K562 (cell line): ENCODE measurements around the gene MYO18B. TPM values are rescaled to one million over a fixed set of nuclear protein-coding genes. Genes with fewer than 3 reads are reported as not detected.

ENCODE experiments used
- CUX1 ChIP-seq: fragments of 200-800 bp; sonication (Bioruptor generic); IDR thresholded peaks from 2 replicates; pipeline ENCODE4 v1.6.1; 2016; ENCODE audit warnings: missing genetic modification characterization, missing compliant biosample characterization
- DIDO1 ChIP-seq: fragments of 450-650 bp; IDR thresholded peaks from 2 replicates; pipeline ENCODE4 v1.6.1; 2016; ENCODE audit warnings: low read depth, missing biosample characterization, missing genetic modification characterization
- DNMT1 ChIP-seq: fragments of 450-650 bp; IDR thresholded peaks from 2 replicates; pipeline ENCODE4 v1.6.1; 2016; ENCODE audit warnings: antibody characterized with exemption, mild to moderate bottlenecking
- GTF2A2 ChIP-seq: IDR thresholded peaks from 2 replicates; pipeline ENCODE4 v1.6.1; 2016; ENCODE audit warnings: mild to moderate bottlenecking, missing genetic modification characterization, missing compliant biosample characterization
- KAT7 ChIP-seq: sonication (generic); formaldehyde crosslinking; IDR thresholded peaks from 2 replicates; pipeline ENCODE4 v1.8.0; 2022; ENCODE audit warnings: missing genetic modification reagents, mild to moderate bottlenecking, borderline replicate concordance
- MIER1 ChIP-seq: fragments of 450-650 bp; IDR thresholded peaks from 2 replicates; pipeline ENCODE4 v1.6.1; 2016; ENCODE audit warnings: antibody characterized with exemption, mild to moderate bottlenecking, low read depth
- MYC ChIP-seq, 2 experiments: fragments of 250-450 bp in 1 of 2; sonication (Bioruptor Pico) in 1 of 2; IDR thresholded peaks; 2 replicates each; pipeline versions ENCODE4 v1.5.1 to v1.6.1; 2012 to 2021; ENCODE audit warnings: low read depth in 2 of 2, borderline replicate concordance in 1 of 2, improper control_type of control experiment in 1 of 2, low read length in 1 of 2, mild to moderate bottlenecking in 1 of 2, moderate library complexity in 1 of 2
- NONO ChIP-seq, 2 experiments: fragments of 200-400 bp in 1 of 2; fragments of 450-650 bp in 1 of 2; formaldehyde crosslinking in 1 of 2; IDR thresholded peaks; 2 replicates each; pipeline ENCODE4 v1.6.1; 2017; ENCODE audit warnings: low read depth in 2 of 2, mild to moderate bottlenecking in 2 of 2, moderate library complexity in 2 of 2, low read length in 1 of 2
- NR2C1 ChIP-seq, 2 experiments: fragments of 450-650 bp; IDR thresholded peaks; 2 replicates each; pipeline ENCODE4 v1.6.1; 2017; ENCODE audit warnings: mild to moderate bottlenecking in 2 of 2, antibody characterized with exemption in 1 of 2, inconsistent platforms in 1 of 2, missing compliant biosample characterization in 1 of 2, missing genetic modification characterization in 1 of 2
- PHF21A ChIP-seq: fragments of 450-650 bp; IDR thresholded peaks from 2 replicates; pipeline ENCODE4 v1.6.1; 2017; ENCODE audit warnings: low read depth, borderline replicate concordance
- TBL1XR1 ChIP-seq, 2 experiments: IDR thresholded peaks; 2 replicates each; pipeline ENCODE4 v1.6.1; 2012; ENCODE audit warnings: improper control_type of control experiment in 2 of 2, low read length in 2 of 2, mild to moderate bottlenecking in 1 of 2
- ZBED1 ChIP-seq: IDR thresholded peaks from 2 replicates; pipeline ENCODE4 v1.6.1; 2014
- ZNF197 ChIP-seq: fragments of 200-800 bp; sonication (Bioruptor generic); IDR thresholded peaks from 2 replicates; pipeline ENCODE4 v1.6.1; 2016; ENCODE audit warnings: low read depth, missing genetic modification characterization, missing compliant biosample characterization
- ZNF740 ChIP-seq, 3 experiments: fragments of 200-800 bp in 1 of 3; sonication (Bioruptor generic) in 1 of 3; sonication (generic) in 1 of 3; formaldehyde crosslinking in 1 of 3; IDR thresholded peaks; 2 replicates each; pipeline versions ENCODE4 v1.6.1 to v1.8.0; 2016 to 2022; ENCODE audit warnings: mild to moderate bottlenecking in 2 of 3, missing compliant biosample characterization in 2 of 3, missing genetic modification characterization in 2 of 3, missing genetic modification reagents in 1 of 3
- polyA plus RNA-seq, 8 experiments: library from polyadenylated mRNA; depleted of rRNA in 4 of 8; stranded (reverse) in 5 of 8; unstranded in 3 of 8; fragments of >200 nt; fragmentation: Nextera tagmentation in 2 of 8; fragmentation: Illumina TruSeq in 1 of 8; extraction: Ambion mirVana in 2 of 8; extraction: Trizol in 1 of 8; gene quantifications; 2 replicates each; pipeline versions ENCODE4 v1.2.1 to v1.2.3, GENCODE V29; 2011 to 2014; ENCODE audit warnings: inconsistent platforms in 1 of 8, missing spikeins in 1 of 8
- total RNA-seq, 7 experiments: library from RNA; depleted of rRNA in 6 of 7; stranded (reverse); fragments of >200 nt in 6 of 7; fragmentation: Illumina TruSeq in 2 of 7; extraction: Trizol in 2 of 7; gene quantifications; 2 replicates each; pipeline versions ENCODE4 v1.2.1 to v1.2.3, GENCODE V29; 2011 to 2021; ENCODE audit warnings: low replicate concordance in 1 of 7
- TF ChIP-seq, protein P1 (sequence below): sonication (generic); formaldehyde crosslinking; IDR thresholded peaks from 2 replicates; pipeline ENCODE4 v1.8.0; 2023; ENCODE audit warnings: missing genetic modification reagents, mild to moderate bottlenecking, borderline replicate concordance

MYO18B gene
- total and polyA plus RNA-seq, 9 of the 15 experiments (the other 6 are each of a cell fraction or from before 2014, with no cell fraction given), result 0.06 to 7.0 (median 4.3) TPM

DNA sequence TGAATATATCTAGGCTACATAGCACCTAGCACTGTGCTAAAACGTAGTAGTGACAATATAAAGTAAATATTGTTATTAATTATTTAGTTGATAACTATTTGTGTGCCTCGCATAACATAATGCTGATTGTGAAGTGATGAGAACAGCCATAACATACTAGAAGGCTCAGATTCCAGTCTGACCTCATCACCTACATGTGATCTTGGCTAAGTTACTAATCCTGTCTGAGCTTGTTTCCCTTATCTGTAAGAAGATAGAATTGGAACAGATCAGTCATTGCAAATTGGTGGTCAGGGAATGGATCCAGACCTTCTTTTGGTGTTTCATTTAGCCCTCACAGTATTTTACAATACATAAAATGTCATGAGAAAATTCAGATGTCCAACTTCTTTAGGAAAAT, 323.9 kb downstream of the MYO18B start (continued):
- TF ChIP-seq CUX1 (no peak), ZNF740 (CRISPR knock-in tag; IDR thresholded peaks at IDR 0.05) (no peak), ZNF740 (tag; IDR thresholded peaks at IDR 0.05) (no peak), KAT7 (CRISPR knock-in tag) (no peak), GTF2A2 (no peak), DNMT1 (no peak), MYC (IDR thresholded peaks at IDR 0.05; ENCODE audit: low read depth, low read length) (no peak), MYC (CRISPR knock-in tag; IDR thresholded peaks at IDR 0.05; ENCODE audit: borderline replicate concordance, low read depth) (no peak), TBL1XR1 (IDR thresholded peaks at IDR 0.05; ENCODE audit: low read length in 2 of 2) (no peak), PHF21A (no peak), DIDO1 (tag) (no peak), ZBED1 (no peak), ZNF197 (CRISPR knock-in tag) (no peak), MIER1 (no peak), NONO (IDR thresholded peaks at IDR 0.05; ENCODE audit: low read depth in 2 of 2, low read length in 1 of 2) (no peak), NR2C1 (IDR thresholded peaks at IDR 0.05) (no peak), NR2C1 (tag; IDR thresholded peaks at IDR 0.05) (no peak)
- TF ChIP-seq, protein P1, sequence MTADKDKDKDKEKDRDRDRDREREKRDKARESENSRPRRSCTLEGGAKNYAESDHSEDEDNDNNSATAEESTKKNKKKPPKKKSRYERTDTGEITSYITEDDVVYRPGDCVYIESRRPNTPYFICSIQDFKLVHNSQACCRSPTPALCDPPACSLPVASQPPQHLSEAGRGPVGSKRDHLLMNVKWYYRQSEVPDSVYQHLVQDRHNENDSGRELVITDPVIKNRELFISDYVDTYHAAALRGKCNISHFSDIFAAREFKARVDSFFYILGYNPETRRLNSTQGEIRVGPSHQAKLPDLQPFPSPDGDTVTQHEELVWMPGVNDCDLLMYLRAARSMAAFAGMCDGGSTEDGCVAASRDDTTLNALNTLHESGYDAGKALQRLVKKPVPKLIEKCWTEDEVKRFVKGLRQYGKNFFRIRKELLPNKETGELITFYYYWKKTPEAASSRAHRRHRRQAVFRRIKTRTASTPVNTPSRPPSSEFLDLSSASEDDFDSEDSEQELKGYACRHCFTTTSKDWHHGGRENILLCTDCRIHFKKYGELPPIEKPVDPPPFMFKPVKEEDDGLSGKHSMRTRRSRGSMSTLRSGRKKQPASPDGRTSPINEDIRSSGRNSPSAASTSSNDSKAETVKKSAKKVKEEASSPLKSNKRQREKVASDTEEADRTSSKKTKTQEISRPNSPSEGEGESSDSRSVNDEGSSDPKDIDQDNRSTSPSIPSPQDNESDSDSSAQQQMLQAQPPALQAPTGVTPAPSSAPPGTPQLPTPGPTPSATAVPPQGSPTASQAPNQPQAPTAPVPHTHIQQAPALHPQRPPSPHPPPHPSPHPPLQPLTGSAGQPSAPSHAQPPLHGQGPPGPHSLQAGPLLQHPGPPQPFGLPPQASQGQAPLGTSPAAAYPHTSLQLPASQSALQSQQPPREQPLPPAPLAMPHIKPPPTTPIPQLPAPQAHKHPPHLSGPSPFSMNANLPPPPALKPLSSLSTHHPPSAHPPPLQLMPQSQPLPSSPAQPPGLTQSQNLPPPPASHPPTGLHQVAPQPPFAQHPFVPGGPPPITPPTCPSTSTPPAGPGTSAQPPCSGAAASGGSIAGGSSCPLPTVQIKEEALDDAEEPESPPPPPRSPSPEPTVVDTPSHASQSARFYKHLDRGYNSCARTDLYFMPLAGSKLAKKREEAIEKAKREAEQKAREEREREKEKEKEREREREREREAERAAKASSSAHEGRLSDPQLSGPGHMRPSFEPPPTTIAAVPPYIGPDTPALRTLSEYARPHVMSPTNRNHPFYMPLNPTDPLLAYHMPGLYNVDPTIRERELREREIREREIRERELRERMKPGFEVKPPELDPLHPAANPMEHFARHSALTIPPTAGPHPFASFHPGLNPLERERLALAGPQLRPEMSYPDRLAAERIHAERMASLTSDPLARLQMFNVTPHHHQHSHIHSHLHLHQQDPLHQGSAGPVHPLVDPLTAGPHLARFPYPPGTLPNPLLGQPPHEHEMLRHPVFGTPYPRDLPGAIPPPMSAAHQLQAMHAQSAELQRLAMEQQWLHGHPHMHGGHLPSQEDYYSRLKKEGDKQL (CRISPR knock-in tag), result no peak
- TF ChIP-seq, all 486 proteins: peak for 0
